Sigmoid colon (tissue), 4 donors: ENCODE results near the gene UNKL.

Experiments
- CTCF ChIP-seq, 4 experiments: fragments of 450-650 bp in 3 of 4; fragments of 200-600 bp in 1 of 4; IDR thresholded peaks; one replicate each; pipeline ENCODE4 v1.5.1; 2016 to 2019; ENCODE audit warnings: antibody characterized with exemption in 4 of 4, mild to moderate bottlenecking in 3 of 4, moderate library complexity in 2 of 4
- EP300 ChIP-seq, 4 donors: sonication (generic); formaldehyde crosslinking; IDR thresholded peaks; one replicate each; pipeline ENCODE4 v1.6.1; 2017; ENCODE audit warnings: antibody characterized with exemption in 4 of 4
- POLR2A ChIP-seq, 2 donors: fragments of 450-650 bp; IDR thresholded peaks; one replicate each; pipeline ENCODE4 v1.6.1; 2016; ENCODE audit warnings: antibody characterized with exemption in 2 of 2, mild to moderate bottlenecking in 2 of 2, moderate library complexity in 2 of 2
- POLR2AphosphoS5 ChIP-seq, 4 donors: sonication (generic); formaldehyde crosslinking; IDR thresholded peaks; one replicate each; pipeline ENCODE4 v1.6.1; 2017; ENCODE audit warnings: antibody characterized with exemption in 4 of 4

GRCh38 chr16:1454561-1454960, 40.1 kb upstream of the UNKL start:
- TF ChIP-seq CTCF (IDR thresholded peaks at IDR 0.05) (no peak), POLR2A (IDR thresholded peaks at IDR 0.05) (no peak), POLR2AphosphoS5 (IDR thresholded peaks at IDR 0.05) (no peak), EP300 (IDR thresholded peaks at IDR 0.05) (no peak)
